HG03045 (cell line): ENCODE data around the gene MAGI1.
"Not testable (repeated sequence)": the region's sequence is repeated elsewhere in the genome, so short reads cannot be mapped to it uniquely, and the experiment has no call there.

Source experiments
- ATAC-seq: cut with Tn5 transposase; IDR thresholded peaks from one replicate; pipeline ENCODE4 v1.9.1; 2021; ENCODE audit warnings: mild to moderate bottlenecking, moderate library complexity; ENCODE audit not compliant: unreplicated experiment

Gene MAGI1

DNA sequence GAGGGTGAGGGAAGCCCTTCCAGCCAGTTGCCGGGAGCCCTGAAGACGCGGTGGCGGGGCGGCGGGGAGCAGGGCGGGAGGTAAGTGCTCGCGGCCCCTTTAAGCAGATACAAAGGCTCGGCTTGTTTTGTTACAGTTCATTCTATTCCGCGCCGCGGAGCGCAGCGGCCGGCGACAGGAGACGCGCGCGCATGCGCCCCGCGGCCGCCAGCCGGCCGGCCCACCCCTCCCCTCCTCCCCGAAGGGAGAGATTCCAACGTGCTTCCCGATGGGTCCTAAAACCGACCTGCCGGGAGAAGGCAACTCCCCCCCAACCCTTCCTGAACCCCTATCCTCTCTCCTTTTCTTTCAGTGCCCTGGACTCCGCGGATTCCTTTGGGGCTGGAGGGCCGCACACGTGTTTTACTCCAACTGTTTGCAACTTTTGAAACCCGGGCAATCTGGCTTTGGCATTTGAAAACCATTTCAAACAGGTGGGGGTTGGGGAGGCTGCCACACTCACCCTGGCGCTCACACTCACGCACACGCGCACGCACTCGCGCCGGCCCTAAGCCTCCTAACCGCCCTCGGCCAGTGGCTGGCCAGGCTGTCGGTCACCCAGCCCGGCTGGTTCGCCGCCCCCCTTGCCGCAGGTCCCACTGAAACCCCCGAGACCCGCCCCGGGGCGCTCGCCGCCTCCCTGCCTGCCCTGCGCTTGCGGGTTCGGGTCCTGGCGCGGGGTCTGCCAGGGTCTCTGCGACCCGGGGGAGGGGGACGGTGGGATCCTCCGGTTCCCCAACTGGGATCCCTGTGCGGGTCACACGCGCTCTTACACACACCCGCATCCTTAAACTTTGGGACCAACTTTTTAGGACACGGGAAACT, at the start of gene MAGI1:
Gene MAGI1, minus strand, starts transcription at position 193 of the 864 bp plus-strand sequence. CDS start 610 bp downstream, outside the sequence.
- peak; percentile 73 for ATAC-seq

DNA sequence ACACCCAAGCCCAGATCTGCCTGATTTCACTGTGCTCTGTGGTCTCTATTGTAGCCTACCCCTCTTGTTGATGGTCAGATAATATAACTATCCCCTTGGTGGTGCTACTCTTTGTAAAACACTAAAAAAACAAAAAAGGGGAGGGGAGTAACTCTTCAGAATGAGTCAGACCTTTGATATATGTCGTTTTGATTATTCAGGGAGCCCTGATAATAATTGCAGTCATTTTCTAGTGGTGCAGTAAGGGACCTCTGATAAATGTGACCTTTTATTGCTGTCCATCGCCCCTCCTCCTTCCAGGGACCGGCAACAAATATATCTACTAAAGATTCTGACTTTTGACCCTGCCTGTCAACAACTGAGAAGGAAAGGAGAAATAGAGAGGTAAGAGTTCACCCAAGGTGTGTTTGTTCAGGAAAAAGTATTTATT, 45.1 kb upstream of the MAGI1 start:
- ATAC-seq: no peak

DNA sequence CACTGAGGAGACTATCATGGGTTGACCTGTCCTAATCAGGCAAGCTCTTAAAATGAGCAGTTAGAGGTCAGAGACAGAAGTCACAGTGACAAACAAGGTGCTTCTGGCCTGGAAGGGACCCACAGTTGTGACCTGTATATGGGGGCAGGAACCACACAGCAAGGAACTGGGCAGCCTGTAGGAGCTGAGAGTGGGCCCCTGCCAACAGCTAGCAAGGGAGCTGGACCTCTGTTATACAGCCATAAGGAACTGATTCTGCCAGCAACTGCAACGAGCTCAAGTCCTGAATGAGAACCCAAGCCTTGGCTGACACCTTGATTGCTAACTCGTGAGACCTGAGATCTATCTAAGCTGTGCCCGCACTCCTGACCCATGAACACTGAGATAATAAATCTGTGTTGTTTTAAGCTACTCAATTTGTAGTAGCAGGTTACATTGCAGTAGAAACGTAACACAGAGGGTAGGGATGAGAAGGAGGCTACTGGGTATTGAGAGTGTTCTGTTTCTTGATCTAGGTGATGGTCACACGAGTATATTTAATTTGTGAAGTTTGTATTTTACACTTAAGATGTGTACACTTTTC, 44.5 kb upstream of the MAGI1 start:
- ATAC-seq: no peak

DNA sequence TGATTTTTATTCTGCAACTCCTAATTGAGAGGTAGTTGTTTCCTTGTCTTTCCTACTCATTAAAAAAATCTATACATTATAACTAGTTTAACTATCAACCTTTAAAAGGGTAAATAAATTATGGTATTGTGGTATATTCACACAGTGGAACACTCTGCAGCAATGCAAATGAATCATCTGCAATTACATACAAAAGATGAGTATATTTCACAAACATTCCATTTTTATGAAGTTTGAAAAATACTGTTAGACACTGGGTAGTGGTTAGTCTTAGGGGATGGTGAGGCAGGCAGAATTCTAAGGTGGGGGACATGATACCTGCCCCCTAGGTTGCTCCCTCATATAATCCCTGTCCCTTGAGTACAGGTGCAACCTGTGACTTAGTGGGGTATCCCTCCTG, 44.0 kb upstream of the MAGI1 start:
- no peak for ATAC-seq

DNA sequence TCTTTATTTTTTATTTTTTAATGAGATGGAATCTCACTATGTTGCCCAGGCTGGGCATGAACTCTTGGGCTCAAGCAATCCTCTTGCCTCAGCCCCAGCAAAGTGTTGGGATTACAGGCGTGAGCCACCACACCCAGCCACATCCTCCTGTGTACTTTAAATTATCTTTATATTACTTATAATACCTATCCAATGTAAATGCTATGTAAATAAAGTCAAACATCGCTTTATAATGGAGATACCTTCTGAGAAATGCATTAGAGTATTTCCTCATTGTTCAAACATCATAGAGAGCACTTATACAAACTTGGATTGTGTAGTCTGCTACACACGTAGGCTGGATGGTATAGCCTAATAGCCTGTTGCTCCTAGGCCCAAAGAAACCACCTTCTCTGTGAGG, 41.4 kb upstream of the MAGI1 start:
- ATAC-seq: no peak

DNA sequence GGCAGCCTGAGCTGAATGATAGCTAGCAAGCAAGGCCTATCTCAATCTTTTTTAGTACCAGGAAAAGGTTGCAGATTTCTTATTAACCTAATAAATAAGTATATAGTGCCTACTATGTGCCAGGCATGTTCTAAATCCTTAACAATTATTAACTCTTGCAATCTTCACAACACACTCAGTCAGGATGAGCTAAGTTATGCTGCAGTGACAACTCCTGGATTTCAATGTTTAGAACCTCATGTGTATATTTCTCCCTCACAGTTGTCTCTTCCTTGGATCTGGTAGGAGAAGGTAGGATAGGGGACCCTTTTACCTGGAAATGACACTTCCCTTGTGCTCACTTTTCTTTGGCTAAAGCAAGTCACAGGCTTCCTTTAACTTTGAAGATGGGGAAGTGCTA, 39.3 kb upstream of the MAGI1 start:
- ATAC-seq: no peak

DNA sequence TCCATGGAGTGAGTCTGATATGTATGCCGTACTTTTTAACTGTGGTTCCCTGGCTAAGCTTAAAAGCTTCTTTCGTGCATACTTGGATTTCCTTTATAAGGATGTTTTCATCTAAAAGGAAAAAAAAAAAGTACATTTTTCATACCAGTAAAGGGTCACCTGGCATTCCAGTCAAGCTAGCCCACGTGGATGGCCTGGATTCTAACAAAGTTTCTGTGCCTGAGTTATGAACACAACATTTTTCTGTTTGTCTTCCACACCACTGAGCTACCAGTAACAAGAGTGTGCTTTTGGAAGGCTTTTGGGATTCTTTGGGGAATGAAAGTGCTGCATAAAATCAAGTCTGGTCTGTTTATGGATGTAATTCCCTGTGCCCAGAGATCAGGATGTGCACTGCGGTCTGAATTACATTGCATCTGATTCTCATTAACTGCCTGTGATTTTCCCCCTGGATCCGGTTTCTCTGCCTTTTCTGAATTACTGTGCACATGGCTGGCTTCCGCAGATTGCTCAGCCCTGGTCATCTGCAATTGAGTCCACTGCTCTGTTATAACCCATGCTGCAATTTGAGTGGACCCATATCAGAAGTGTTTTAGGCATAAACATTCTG, 38.2 kb upstream of the MAGI1 start:
- no peak for ATAC-seq

DNA sequence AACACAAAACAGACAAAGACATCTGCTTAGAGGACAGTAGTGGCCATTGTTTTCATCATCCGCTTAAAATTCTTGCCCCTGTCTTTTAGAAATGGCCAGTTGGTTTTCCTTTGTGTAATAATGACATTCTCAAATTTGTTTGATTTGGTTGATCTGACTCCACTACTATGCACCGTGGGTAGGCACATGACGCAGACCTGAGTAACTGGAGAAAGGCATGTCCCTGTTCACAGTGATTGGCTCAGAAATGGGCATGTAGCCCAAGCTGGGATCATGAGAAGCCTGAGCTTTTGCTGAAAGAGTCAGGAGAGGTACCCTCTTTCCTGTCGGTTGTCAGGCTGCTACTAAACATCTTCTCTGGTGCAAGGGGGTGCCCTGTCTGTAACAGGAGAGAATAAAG, 36.6 kb upstream of the MAGI1 start:
- ATAC-seq: no peak

DNA sequence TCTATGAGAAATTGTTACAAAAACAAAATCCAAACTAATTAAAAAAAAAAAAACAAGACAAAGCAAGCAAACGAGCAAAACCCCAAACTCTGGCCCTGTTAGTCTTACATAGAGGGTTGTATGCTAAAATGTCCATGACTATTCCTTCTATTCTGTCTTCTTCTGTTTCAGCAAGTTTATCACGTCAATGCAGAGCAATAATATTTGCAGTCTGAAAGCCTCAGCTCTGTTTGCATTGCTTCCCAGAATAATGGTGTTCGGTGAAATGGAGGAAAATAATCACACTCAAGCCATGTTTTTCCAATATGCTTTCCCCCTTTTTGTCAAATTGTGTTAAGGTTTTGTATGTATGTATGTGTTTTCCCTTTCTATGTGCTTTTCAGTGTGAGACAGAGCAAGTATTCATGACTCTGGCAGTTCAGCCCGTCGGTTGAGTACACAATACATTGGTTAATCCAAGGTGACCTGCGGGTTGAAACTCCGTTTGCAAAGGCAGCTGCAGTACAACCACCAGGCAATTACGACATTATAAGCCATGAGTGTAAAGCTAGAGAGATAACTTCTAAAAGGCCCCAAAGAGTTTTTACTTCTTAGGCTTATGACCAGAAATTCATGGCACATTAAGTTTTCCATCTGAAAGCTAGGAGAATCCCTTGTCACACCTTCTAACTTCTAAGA, 34.9 kb upstream of the MAGI1 start:
- no peak for ATAC-seq

DNA sequence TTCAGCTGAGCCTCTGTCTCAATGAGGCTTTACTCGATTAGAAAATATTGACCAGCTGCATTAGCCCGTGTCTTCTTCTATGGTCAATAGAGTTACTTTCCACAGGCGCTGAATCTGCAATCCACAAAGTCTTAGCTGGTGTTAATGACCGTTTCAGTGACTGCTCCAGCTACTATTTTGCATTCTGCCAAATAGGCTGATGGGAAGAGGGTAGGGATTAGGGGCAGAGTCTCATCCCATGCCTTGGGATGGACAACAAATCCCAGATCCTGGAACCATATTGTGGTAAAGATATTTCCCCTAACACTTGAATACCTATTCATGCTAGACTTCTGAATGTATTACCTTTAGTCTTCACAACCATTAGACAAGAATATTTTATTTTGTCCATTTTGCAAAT, 29.5 kb upstream of the MAGI1 start:
- no peak for ATAC-seq

DNA sequence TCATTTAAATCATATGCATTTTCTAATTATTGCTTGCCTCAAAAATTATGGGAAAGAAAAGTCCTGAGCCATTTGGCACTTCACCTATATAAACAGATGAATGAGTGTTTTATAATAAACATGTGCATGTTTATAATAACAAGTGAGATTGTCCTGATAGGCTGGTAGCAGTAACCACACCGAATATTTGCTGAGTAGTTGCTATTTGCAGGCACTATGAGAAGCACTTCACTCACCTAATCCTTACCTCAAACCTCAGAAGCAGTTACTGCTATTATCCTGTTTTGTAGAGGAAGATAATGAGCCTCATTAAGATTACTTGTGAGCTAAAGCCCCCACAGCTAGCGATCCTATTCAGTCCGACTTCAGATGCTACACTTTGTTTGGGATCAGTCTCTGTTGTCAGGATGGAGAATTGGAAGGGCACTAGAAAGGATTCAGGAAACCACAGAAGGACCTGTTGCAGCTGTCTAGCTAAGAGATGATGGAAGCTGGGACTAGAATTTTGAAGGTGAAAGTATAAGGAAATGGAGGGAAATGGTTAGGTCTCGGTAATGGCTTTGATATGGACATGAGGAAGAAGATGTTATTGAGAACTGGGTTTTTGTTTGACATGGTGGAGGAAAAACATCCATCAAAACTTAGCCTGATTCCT, 28.4 kb upstream of the MAGI1 start:
- no peak for ATAC-seq

DNA sequence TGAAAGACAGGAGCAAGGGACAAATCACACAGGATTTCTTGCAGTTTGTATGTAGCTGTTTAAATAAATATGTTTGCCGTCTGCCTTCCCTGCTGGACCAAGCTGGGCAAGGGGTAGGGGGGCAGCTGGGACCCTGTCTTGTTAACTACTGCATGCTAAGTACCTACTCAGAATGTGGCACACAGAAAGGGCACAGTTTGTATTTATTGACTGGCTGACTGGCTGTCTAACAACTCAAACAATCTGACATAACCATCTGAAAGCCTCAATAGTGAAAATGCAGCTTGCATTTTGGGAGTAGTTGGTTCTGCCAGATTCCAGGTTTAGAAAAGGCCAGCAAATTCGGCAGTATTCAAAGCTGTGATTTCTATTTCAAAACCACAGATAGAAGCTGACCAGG, 16.6 kb upstream of the MAGI1 start:
- no peak for ATAC-seq

DNA sequence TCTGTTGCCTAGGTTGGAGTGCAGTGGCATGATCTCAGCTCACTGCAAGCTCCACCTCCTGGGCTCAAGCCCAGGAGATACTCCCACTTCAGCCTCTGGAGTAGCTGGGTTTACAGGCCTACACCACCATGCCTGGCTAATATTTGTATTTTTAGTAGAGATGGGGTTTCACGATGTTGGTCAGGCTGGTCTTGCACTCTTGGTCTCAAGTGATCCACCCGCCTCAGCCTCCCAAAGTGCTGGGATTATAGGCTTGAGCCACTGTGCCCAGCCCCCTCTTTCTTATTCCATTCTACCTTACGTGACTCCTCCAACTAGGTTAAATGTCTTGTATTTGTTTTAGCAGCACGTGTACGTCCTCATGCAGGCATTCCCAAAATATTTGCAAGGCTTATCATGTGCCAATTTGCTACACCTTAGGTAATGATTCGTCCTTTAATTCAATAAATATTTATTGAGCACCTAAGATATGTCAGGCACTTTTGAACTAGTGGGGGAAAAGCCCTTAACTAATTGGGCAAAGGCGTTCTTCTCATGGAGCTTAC, 14.9 kb upstream of the MAGI1 start:
- ATAC-seq: no peak

DNA sequence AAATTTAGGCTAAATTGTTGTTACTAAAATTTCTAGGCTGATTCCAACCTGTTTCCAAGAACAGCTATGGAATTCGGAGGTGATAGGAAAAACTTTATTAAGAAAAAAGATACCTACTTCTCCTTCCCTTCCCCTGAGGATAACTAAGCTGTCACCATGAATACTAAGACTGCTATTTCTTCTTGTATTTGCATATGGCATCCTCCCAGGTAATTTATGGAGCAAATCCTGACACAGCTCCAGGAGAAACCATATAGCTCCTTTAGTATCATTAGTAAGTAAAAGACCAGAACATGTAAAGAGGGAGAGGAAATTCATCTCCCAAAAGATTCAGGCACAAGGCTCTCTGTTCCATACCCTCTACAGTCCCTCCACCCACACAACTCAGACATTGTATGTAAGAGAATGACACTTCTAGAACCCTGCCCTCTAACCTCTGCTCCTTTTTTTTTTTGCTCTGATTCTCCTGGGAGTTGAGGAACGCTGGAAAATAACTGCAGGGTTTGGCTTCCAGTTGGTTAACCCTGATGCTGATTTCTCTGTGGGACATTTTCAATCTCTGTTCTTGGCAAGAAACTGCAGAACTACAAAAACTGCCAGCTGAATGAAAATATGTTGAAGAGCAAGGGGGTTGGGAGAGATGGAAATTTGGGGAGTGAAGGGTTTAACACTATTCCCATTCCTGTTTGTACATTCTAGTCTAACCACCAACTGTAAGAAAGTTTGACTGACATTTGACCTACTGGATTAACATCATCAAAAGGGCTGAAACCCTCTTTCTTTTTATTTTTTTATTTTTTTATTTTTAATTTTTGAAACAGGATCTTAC, 14.2 kb upstream of the MAGI1 start:
- ATAC-seq: no peak

DNA sequence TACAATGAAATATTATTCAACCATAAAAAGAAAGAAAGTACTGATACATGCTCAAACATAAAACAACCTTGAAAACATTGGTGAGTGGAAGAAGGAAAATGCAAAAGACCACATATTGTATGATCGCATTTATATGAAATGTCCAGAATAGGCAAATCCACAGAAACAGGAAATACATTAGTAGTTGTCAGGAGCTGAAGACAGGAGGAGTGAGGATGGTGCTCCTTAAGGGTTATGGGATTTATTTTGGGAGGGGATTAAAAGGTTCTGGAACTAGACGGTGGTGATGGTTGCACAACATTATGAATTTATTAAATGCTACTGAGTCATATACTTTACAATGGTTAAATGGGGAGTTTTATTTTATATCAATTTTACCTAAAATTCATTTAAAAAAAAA, 12.1 kb upstream of the MAGI1 start:
- ATAC-seq: no peak

DNA sequence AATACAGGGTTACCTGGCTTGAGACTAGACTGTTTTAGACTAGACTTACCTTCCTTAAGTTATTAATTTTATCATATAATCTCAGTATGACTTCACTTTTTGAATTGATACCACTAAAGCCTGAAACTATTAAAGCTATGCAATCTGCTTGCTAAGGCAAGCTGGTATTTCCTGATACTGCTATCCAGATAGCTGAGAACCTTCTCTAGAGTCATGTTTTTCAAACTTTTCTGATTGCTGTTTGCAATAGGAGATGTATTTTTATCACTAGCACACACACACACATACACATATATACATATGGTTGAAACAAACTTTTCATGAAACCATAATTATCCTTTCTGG, 9.3 kb upstream of the MAGI1 start:
- ATAC-seq: no peak

DNA sequence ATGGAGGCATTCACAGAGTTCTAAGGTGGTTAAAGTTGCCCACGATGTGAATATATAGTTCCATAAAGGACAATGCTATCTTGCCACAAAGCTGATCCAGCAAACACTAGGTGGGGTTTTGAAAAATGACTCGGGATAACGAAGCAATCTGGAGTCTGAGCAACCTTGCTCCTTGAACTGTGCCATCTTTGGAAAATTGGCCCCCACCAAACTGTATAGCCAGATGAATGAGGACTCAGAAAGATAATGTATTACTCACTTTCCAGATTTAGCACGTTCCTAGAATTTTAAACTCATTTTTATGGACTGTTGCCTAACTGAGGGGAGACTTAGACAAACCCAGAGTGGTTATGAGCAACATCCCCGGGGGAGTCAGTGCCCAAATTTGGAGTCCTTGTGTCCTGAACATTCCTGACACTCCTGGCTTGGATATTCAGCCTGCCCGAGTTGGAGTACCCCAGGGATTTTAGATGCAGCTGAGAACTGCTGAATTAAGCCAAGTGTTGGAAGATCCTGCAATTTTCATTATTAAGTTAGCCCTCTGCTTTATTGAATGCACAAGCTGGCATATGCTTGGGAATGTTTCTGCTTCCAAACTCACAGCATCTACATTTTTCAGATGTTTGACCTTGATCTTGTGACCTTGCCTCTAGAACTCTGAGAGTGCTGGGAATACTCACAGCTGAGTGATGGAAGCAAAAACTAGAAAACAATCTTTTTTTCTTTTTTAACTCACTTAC, 8.8 kb upstream of the MAGI1 start:
- ATAC-seq: no peak

DNA sequence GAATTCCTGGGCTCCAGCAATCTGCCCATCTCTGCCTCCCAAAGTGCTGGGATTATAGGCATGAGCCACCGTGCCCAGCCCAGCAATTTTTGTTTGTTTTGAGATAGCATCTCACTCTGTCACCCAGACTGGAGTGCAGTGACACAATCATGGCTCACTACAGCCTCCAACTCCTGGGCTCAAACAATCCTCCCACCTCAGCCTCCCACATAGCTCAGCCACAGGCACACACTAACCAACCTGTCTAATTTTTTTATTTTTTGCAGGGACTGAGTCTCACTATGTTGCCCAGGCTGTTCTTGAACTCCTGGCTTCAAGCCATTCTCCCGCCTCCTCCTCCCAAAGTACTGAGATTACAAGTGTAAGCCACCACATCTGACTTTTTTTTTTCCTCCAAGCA, 7.6 kb upstream of the MAGI1 start:
- not testable (repeated sequence) for ATAC-seq

DNA sequence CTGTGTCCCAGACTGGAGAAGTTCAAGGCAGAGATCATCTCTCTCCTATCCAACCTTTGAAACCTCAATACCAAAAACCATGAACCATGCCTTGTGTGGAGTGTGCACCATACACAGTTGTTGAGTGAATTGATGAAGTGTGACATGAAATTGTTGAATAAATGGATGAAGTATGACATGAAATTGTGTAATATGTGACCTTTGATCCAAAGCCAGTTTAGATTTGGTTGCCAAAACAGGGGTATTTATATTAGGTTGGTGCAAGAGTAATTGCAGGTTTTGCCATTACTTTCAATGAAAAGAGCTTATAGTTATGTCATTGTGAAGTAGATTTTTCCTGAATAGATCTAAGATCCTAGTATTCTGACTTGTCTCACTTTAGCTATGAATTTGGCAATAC, 3.1 kb upstream of the MAGI1 start:
- ATAC-seq: no peak
